Skeletal muscle satellite cell (primary cell): ENCODE data around the gene OR5A1.
"Not testable (repeated sequence)": the region's sequence is repeated elsewhere in the genome, so short reads cannot be mapped to it uniquely, and the experiment has no call there.

ENCODE experiments used
- H3K27me3 ChIP-seq: 2 replicates; pipeline ENCODE4 v1.7.0; 2013; ENCODE audit warnings: low read length; ENCODE audit not compliant: control insufficient read depth, insufficient read depth
- H3K36me3 ChIP-seq: 2 replicates; pipeline ENCODE4 v1.7.0; 2013; ENCODE audit warnings: mild to moderate bottlenecking, control low read depth, low read length; ENCODE audit not compliant: insufficient read depth
- H3K4me1 ChIP-seq: 2 replicates; pipeline ENCODE4 v1.7.0; 2013; ENCODE audit warnings: low read length; ENCODE audit not compliant: control insufficient read depth, insufficient read depth
- H3K4me2 ChIP-seq: 2 replicates; pipeline ENCODE4 v1.7.0; 2013; ENCODE audit warnings: mild to moderate bottlenecking, low read length
- H3K4me3 ChIP-seq: 2 replicates; pipeline ENCODE4 v1.7.0; 2013; ENCODE audit warnings: low read length
- H3K9ac ChIP-seq: 2 replicates; pipeline ENCODE4 v1.7.0; 2013; ENCODE audit warnings: mild to moderate bottlenecking, low read depth, low read length, moderate library complexity
- H3K9me3 ChIP-seq: replicated peaks from 2 replicates; pipeline ENCODE4 v1.7.0; 2013; ENCODE audit warnings: mild to moderate bottlenecking, control low read depth, low read length

The OR5A1 gene

GRCh38 chr11:59426361-59427067, 9.8 kb upstream of the OR5A1 start, which contains the start of gene OR5A2:
Gene OR5A2 (minus strand): TSS chr11:59426413. CDS start chr11:59422953, 3,460 bp downstream.
- Histone ChIP-seq H3K4me2 (no peak within 1 kb of the TSS), H3K27me3 (peaks cover 18% of the 10 kb centered on the region), H3K9ac (no peak within 1 kb of the TSS), H3K9me3 (no peaks in the 10 kb centered on the region), H3K4me3 (no peak within 1 kb of the TSS), H3K4me1 (no peaks in the 10 kb centered on the region), H3K36me3 (no peaks in the 10 kb centered on the region)

- Histone ChIP-seq H3K9me3 (no peaks in the 10 kb centered on the region), H3K4me1 (no peaks in the 10 kb centered on the region), H3K9ac (no peak overlapping the region), H3K4me3 (no peak overlapping the region), H3K4me2 (no peak overlapping the region), H3K27me3 (peaks cover 21% of the 10 kb centered on the region), H3K36me3 (no peaks in the 10 kb centered on the region)
These were observed 9.2 kb upstream of the OR5A1 start for GRCh38 chr11:59427068-59427382.

GRCh38 chr11:59429924-59430516, 6.2 kb upstream of the OR5A1 start:
- Histone ChIP-seq H3K4me3 (no peak overlapping the region), H3K36me3 (no peaks in the 10 kb centered on the region), H3K4me1 (no peaks in the 10 kb centered on the region), H3K4me2 (no peak overlapping the region), H3K9ac (no peak overlapping the region), H3K27me3 (peaks cover 31% of the 10 kb centered on the region), H3K9me3 (no peaks in the 10 kb centered on the region)

DNA sequence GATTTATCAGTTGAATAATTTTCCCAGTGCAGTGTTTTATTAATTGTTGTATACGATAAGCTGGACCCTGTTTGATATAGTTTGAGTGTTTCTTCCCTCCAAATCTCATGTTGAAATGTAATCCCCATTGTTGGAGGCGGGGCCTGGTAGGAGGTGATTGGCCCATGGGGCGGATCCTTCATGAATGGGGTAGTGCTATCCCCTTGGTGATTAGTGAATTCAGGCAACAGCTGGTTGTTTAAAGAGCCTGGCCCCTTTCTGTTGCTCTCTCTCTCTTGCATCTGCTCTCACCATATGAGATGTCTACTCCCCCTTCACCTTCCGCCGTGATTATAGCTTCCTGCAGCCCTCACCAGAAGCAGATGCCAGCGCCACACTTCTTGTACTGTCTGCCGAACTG, 1.5 kb downstream of the OR5A1 start:
- Histone ChIP-seq H3K9ac (no peak overlapping the region), H3K4me2 (no peak overlapping the region), H3K36me3 (no peaks in the 10 kb centered on the region), H3K9me3 (no peaks in the 10 kb centered on the region), H3K27me3 (peaks cover 29% of the 10 kb centered on the region), H3K4me3 (no peak overlapping the region), H3K4me1 (no peaks in the 10 kb centered on the region)

DNA sequence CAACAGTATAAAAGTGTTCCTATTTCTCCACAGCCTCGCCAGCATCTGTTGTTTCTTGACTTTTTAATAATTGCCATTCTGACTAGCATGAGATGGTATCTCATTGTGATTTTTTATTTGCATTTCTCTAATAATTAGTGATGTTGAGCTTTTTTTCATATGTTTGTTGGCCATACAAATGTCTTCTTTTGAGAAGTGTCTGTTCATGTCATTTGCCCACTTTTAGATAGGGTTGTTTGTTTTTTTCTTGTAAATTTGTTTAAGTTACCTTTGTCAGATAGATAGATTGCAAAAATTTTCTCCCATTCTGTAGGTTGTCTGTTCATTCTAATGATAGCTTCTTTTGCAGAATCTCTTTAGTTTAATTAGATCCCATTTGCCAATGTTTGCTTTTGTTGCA, 9.4 kb downstream of the OR5A1 start:
- H3K4me3 ChIP-seq, H3K36me3 ChIP-seq, H3K9me3 ChIP-seq, H3K4me2 ChIP-seq, H3K4me1 ChIP-seq, H3K9ac ChIP-seq, H3K27me3 ChIP-seq: not testable (repeated sequence)

DNA sequence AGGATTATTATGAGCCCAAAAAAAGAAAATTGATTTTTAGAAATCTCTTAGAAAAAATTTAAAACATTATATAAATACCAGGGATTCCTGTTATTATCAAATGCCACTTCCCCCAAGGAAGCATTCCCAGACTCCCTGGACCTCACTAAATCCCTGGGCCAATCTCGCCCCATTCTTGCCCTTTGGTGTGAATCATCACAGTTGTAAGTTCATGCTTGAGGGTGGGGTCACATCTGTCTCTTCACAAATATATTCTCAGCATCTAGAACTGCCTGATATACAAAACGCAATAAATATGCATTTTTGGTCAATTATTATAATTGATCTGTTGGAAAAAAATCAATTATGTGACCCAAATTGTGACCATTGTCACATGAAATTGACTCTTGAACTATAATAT, 12.2 kb downstream of the OR5A1 start:
- Histone ChIP-seq H3K27me3 (no peaks in the 10 kb centered on the region), H3K36me3 (no peaks in the 10 kb centered on the region), H3K9ac (no peak overlapping the region), H3K4me3 (no peak overlapping the region), H3K4me2 (no peak overlapping the region), H3K9me3 (no peaks in the 10 kb centered on the region), H3K4me1 (no peaks in the 10 kb centered on the region)

- Histone ChIP-seq H3K27me3 (no peaks in the 10 kb centered on the region), H3K9me3 (no peaks in the 10 kb centered on the region), H3K4me2 (no peak within 1 kb of the TSS), H3K4me1 (no peaks in the 10 kb centered on the region), H3K4me3 (no peak within 1 kb of the TSS), H3K9ac (no peak within 1 kb of the TSS), H3K36me3 (no peaks in the 10 kb centered on the region)
These were observed 20.4 kb downstream of the OR5A1 start, which contains the start of gene OR4D6 for GRCh38 chr11:59456661-59457060. Gene OR4D6 (plus strand): TSS chr11:59456961. CDS start chr11:59456961, 0 bp downstream.

DNA sequence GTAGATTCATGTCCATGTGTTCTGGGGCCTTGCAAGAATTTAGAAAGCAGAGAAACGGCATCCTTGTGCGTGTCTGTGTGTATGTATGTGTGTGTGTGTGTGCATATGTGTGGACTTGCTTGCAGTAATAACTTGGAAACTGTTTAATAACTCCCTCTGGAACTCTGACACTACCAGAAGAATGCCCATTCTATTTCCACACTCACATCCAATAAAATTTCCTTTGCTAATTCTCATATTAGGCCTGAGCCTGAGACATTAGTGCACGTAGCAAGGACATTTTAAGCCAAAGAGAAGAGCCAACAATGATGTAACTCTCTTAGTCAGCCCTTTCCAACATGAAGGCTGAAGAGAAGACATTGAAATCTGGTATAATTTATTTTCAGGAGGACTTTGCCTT, 23.6 kb downstream of the OR5A1 start:
- no peaks in the 10 kb centered on the region for H3K9me3 ChIP-seq
- no peaks in the 10 kb centered on the region for H3K27me3 ChIP-seq
- no peak overlapping the region for H3K9ac ChIP-seq
- H3K36me3 ChIP-seq: no peaks in the 10 kb centered on the region
- H3K4me1 ChIP-seq: peaks cover 5% of the 10 kb centered on the region
- H3K4me2 ChIP-seq: no peak overlapping the region
- H3K4me3 ChIP-seq: no peak overlapping the region

DNA sequence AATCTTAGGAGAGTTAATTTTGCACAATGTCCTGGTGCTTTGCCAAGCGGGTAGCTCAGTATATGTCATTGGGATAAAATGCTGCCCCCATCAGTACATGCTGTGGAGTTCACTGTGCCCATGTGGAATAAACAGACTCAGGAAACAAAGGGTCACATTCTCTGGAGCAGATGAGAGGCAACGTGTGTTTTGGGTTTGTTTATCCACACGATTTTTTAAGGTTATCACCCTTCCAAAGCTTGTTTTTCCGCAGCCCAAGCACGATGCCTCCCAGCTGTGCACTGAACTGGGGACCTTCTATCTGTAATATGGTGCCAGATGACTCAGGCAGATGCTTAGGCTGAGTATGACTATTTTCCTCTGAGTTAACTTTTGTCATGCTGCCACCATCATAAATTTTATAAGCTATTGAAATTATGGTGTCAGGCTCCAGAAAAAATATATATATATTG, 26.9 kb downstream of the OR5A1 start:
- Histone ChIP-seq H3K4me2 (peak overlapping the region; percentile 32), H3K4me3 (no peak overlapping the region), H3K27me3 (no peaks in the 10 kb centered on the region), H3K36me3 (no peaks in the 10 kb centered on the region), H3K4me1 (peaks cover 5% of the 10 kb centered on the region), H3K9ac (no peak overlapping the region), H3K9me3 (no peaks in the 10 kb centered on the region)

GRCh38 chr11:59473015-59473414, 36.7 kb downstream of the OR5A1 start, which contains the start of gene OR4D10:
Gene OR4D10 (plus strand): TSS chr11:59473315. CDS start chr11:59477430, 4,115 bp downstream.
- Histone ChIP-seq H3K9ac (no peak within 1 kb of the TSS), H3K4me2 (no peak within 1 kb of the TSS), H3K4me1 (no peaks in the 10 kb centered on the region), H3K27me3 (no peaks in the 10 kb centered on the region), H3K4me3 (no peak within 1 kb of the TSS), H3K36me3 (no peaks in the 10 kb centered on the region), H3K9me3 (no peaks in the 10 kb centered on the region)

DNA sequence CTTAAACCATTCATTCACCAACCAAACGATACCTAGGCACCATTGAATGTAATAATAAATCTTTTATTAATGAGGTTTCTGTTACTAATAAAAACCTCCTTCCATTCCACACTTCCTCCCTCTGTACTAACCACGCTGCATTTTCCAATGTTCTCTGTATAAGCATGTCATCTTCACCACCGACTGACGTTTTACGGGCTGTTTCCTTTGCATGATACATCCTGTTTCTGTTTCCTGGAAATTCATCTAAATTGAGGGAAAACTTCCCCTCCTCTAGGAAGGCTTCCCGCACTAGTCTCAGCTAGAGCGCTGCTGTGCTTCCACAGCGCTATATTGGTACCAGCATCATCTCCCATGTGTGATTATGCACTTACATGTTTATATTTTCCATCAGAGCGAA, 38.9 kb downstream of the OR5A1 start:
- Histone ChIP-seq H3K4me2 (no peak overlapping the region), H3K36me3 (no peaks in the 10 kb centered on the region), H3K27me3 (peaks cover 3% of the 10 kb centered on the region), H3K9me3 (no peaks in the 10 kb centered on the region), H3K9ac (no peak overlapping the region), H3K4me1 (no peaks in the 10 kb centered on the region), H3K4me3 (no peak overlapping the region)

DNA sequence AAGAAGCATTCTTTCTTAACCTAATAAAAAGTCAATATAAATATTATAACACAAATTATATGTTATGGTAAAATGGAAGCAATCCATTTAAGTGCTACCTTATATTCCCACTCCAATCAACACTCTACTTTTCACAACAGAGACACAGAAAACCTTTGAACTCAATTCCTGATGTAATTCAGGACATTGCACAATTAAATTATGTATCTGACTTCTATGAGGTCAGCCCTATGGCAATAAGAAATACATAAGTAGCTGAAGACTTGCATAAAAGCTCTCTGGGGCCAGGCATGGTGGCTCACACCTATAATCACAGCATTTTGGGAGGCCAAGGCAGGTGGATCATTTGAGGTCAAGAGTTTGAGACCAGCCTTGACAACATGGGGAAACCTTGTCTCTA, 43.6 kb downstream of the OR5A1 start:
- Histone ChIP-seq H3K9me3 (no peaks in the 10 kb centered on the region), H3K4me3 (no peak overlapping the region), H3K36me3 (no peaks in the 10 kb centered on the region), H3K9ac (no peak overlapping the region), H3K4me2 (no peak overlapping the region), H3K4me1 (no peaks in the 10 kb centered on the region), H3K27me3 (peaks cover 7% of the 10 kb centered on the region)
